SHP77 (cell line): ENCODE data around the gene CNDP1.

ENCODE experiments used
- DNase-seq, 2 experiments: peaks; one replicate each; lab custom pipeline; 2025; lab: John Stamatoyannopoulos, UW

CNDP1 gene

DNA sequence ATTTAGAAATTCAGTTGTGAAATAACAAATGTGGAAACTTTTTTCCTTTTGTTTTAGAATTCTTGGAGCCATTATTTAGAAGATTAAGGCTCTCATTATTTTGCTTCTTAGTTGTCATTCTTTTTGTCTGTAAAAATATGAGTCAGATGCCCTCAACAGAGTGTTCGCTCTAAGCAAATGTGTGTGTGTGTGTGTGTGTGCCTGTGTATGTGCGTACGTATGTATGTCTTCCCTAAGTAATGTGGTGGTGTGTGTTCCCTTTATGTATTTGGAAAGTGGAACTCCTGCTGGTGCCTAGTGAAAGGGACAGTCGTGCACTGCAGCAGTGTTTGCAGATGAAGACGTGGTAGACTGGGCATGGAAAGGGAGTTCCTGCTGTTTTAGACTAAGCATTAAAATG lies 90.9 kb downstream of the CNDP1 start:
- no peak for DNase-seq

DNA sequence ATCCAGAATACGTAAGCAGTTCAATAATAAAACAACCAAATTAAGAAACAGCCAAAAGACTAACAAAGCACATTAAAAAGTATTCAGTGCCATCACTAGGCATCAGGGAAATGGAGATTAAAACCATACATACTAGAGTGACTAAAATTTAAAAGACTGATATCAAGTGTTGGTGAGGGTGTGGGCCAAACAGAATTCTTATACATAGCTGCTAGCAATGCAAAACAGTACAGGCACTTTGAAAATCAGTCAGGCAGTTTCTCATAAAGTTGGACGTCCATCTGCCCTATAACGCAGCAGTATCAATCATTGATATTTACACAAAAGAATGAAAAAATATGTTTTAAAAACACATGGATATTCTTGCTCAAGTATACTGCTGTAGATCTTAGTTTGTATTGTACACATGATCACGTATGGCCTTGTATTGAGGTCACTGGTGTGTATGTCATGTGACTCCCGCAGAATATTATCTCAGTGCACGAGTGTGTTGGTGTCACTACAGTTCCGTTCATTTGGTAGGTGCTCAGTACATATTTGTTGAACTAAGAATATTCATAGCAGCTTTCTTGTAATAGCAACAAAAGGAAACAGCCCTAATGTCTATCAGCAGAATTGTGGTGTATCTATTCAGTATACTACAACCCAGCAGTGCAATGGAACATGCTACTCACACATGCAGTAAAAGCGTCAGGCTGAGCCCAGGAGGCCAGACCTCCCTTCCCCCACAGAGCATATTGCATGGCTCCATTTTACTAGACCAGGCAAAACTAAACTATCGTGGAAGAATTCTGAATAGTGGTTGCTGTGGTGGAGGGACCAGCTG lies 92.0 kb downstream of the CNDP1 start:
- no peak for DNase-seq

DNA sequence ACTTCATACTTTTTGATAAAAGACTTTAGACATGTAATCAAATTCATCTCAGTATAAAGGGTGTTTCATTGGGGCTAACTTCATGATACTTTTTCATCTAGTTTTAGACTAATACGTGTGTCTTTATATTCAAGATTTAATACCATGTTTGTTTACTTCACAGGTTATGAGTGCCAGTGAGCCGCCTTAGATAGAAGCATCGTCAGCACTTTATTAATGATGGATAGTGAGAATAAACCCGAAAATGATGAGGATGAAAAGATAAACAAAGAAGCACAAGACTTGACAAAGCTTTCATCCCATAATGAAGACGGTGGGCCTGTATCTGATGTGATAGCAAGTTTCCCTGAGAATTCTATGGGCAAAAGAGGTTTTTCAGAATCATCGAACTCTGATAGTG lies 96.5 kb downstream of the CNDP1 start:
- DNase-seq: no peak

DNA sequence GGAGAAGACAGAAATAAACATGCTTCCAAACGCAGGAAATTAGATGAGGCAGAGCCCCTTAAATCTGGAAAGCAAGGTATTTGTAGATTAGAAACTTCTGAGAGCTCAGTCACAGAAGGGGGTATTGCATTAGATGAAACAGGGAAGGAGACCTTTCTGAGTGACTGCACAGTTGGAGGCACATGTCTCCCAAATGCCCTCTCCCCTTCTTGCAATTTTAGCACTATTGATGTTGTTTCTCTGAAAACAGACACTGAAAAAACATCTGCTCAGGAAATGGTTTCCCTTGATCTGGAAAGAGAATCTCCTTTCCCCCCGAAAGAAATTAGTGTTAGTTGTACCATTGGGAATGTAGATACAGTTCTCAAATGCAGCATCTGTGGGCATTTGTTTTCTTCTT lies 96.9 kb downstream of the CNDP1 start:
- DNase-seq: no peak

DNA sequence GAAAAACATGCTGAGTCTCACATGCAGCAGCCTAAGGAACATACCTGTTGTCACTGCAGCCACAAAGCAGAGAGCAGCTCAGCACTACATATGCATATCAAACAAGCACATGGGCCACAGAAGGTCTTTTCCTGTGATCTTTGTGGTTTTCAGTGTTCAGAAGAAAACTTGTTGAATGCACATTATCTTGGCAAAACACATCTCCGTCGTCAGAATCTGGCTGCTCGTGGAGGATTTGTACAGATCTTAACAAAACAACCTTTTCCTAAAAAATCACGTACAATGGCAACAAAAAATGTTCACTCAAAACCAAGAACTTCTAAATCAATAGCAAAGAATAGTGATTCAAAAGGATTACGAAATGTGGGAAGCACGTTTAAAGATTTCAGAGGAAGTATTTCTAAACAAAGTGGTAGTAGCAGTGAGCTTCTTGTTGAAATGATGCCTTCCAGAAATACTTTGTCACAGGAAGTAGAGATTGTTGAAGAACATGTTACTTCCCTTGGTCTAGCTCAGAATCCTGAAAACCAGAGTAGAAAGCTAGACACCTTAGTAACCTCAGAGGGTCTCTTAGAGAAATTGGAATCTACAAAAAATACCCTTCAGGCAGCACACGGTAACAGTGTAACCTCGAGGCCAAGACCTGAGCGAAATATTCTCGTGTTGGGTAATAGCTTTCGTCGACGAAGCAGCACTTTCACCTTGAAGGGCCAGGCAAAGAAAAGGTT lies 97.5 kb downstream of the CNDP1 start:
- no peak for DNase-seq

DNA sequence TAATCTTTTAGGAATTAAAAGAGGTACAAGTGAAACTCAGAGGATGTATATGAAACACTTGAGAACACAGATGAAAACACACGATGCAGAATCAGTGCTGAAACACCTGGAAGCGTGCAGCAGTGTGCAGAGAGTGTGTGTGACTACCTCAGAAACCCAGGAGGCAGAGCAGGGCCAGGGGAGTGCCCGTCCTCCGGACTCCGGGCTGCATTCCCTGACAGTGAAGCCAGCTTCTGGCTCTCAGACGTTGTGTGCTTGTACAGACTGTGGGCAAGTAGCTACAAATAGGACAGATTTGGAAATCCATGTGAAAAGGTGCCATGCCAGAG lies 98.0 kb downstream of the CNDP1 start:
- DNase-seq: no peak

DNA sequence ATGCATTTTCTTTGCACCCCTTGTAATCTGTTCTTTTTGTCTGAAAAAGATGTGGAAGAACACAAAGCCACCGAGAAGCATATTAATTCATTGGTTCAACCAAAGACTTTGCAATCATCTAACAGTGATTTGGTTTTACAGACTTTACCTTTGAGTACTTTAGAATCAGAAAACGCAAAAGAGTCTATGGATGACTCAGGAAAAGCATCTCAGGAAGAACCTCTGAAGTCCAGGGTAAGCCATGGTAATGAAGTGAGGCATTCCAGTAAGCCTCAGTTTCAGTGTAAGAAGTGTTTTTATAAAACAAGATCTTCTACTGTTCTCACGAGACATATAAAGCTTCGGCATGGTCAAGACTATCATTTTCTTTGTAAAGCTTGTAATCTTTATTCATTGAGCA lies 98.6 kb downstream of the CNDP1 start:
- DNase-seq: no peak

DNA sequence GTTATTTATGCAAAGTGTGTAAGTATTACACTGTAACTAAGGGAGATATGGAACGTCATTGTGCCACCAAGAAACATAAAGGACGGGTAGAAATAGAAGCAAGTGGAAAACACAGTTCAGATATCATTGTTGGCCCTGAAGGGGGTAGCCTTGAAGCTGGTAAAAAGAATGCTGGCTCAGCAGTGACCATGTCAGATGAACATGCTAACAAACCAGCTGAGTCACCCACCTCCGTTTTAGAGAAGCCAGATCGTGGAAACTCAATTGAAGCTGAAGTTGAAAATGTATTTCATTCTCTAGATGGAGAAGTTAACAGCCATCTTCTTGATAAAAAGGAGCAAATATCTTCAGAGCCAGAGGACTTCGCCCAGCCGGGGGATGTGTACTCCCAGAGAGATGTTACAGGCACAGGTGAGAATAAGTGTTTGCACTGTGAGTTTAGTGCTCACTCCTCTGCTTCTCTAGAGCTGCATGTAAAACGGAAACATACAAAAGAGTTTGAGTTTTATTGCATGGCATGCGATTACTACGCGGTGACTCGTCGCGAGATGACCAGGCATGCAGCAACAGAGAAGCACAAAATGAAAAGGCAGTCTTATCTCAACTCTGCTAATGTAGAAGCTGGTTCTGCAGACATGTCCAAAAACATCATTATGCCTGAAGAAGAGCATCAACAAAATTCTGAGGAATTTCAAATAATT lies 99.5 kb downstream of the CNDP1 start:
- DNase-seq: no peak

DNA sequence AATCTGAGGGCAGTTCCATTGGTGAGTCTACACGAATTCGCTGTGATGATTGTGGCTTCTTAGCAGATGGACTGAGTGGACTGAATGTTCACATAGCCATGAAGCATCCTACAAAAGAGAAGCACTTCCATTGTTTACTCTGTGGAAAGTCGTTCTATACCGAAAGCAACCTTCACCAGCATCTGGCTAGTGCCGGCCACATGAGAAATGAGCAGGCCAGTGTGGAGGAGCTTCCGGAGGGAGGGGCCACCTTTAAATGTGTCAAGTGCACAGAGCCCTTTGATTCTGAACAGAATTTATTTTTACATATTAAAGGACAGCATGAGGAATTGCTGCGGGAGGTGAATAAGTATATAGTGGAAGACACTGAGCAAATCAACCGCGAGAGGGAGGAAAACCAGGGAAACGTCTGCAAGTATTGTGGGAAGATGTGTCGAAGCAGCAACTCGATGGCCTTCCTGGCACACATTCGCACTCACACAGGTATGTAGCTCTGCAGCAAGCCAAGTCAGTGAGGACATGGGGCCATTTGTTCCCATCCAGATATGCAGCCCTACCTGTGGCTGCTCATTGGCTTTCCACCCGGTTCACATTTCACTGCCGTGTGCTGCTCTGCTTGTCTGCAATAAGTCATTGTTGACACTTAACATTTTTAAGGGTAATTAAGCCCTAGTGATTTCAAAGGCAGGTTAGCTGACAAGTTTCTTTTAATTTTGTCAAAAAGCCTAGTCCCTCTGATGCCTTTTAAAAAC lies 101.1 kb downstream of the CNDP1 start:
- no peak for DNase-seq
